ENCODE data around the gene UBE2E2. TPM values are rescaled to one million over a fixed set of nuclear protein-coding genes. Genes with fewer than 3 reads are reported as not detected.

UBE2E2 gene
- total RNA-seq, 2 donors from 2014 or later, result 23.2 to 34.5 TPM

DNA sequence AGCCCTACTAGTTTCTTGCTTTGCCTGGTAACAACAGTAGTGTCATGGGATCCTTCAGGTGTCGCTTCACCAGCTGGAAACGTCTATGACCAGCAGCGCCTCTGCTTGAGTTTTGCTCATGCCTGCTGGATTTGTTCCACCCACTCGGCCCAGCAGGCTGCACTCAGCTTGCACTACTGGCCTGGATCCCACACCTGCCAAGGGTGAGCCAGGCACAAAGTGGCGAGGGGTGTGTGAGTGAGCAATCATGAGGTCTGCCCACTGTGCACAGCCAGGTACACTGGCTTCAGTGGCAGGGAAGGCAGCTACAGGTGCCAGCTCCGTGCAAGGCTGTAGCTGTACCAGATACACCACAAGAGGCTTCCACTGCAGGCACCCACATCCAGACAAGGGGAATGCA lies 282.8 kb downstream of the UBE2E2 start:
- Histone ChIP-seq H3K4me1 (ENCODE audit: control insufficient read depth, insufficient read depth, low read length) (peaks cover 6% of the 10 kb centered on the region), H3K9me3 (ENCODE audit: control insufficient read depth, low read length) (peaks cover 16% of the 10 kb centered on the region), H3K36me3 (ENCODE audit: control insufficient read depth, insufficient read depth, low read length) (no peaks in the 10 kb centered on the region), H3K4me3 (ENCODE audit: low read length) (no peak overlapping the region), H3K27me3 (ENCODE audit: control insufficient read depth, insufficient read depth, low read length, poor library complexity, severe bottlenecking) (no peaks in the 10 kb centered on the region), H3K9ac (ENCODE audit: extremely low read depth, low read length, poor library complexity, severe bottlenecking) (no peak overlapping the region), H3K27ac (ENCODE audit: low read depth, low read length) (no peak overlapping the region)
- TF ChIP-seq, protein P1, sequence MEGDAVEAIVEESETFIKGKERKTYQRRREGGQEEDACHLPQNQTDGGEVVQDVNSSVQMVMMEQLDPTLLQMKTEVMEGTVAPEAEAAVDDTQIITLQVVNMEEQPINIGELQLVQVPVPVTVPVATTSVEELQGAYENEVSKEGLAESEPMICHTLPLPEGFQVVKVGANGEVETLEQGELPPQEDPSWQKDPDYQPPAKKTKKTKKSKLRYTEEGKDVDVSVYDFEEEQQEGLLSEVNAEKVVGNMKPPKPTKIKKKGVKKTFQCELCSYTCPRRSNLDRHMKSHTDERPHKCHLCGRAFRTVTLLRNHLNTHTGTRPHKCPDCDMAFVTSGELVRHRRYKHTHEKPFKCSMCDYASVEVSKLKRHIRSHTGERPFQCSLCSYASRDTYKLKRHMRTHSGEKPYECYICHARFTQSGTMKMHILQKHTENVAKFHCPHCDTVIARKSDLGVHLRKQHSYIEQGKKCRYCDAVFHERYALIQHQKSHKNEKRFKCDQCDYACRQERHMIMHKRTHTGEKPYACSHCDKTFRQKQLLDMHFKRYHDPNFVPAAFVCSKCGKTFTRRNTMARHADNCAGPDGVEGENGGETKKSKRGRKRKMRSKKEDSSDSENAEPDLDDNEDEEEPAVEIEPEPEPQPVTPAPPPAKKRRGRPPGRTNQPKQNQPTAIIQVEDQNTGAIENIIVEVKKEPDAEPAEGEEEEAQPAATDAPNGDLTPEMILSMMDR (conservative IDR thresholded peaks at IDR 0.05), result no peak
- DNase-seq, result no peak
- Mint-ChIP-seq H3K9me3 (peaks cover 12% of the 10 kb centered on the region), H3K36me3 (ENCODE audit: low read depth) (peaks cover 4% of the 10 kb centered on the region), H3K27me3 (ENCODE audit: insufficient read depth) (no peaks in the 10 kb centered on the region), H3K27ac (no peak overlapping the region), H3K4me3 (no peak overlapping the region), H3K4me1 (peaks cover 25% of the 10 kb centered on the region)
- WGBS, 2 experiments (ENCODE audit: insufficient coverage in 1 of 2, insufficient read length in 1 of 2), result 90 to 100% methylated on average over 3 to 6 of the region's 6 CpGs

DNA sequence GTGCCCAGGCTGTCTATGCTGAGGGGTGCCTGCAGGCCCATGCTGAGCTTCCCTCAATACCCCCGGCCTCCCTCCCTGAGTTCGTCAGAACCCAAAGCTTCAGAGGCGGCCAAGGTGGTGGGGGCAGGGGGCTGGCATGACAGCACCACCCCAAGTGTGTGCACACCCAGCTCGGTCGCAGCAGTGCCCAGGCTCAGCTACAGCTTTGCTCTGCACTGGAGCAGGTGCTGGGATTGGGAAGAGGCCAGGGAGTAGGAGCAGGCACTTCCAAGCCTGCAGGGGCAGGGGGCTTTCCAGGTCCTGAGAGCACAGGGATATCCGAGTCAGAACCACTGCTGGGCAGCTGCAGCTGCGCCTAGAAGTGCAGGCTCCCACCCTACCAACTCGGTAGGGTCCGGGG lies 283.9 kb downstream of the UBE2E2 start:
- no peak for DNase-seq
- no peak overlapping the region for H3K27ac Mint-ChIP-seq
- TF ChIP-seq, protein P1 (conservative IDR thresholded peaks at IDR 0.05), result no peak
- H3K27me3 ChIP-seq (ENCODE audit: control insufficient read depth, insufficient read depth, low read length, poor library complexity, severe bottlenecking), result no peaks in the 10 kb centered on the region
- H3K9me3 ChIP-seq (ENCODE audit: control insufficient read depth, low read length), result peaks cover 16% of the 10 kb centered on the region
- H3K36me3 Mint-ChIP-seq (ENCODE audit: low read depth), result peaks cover 4% of the 10 kb centered on the region
- peaks cover 16% of the 10 kb centered on the region for H3K4me1 Mint-ChIP-seq
- H3K4me3 Mint-ChIP-seq, result no peak overlapping the region
- peaks cover 6% of the 10 kb centered on the region for H3K4me1 ChIP-seq (ENCODE audit: control insufficient read depth, insufficient read depth, low read length)
- no peak overlapping the region for H3K9ac ChIP-seq (ENCODE audit: extremely low read depth, low read length, poor library complexity, severe bottlenecking)
- 88 to 93% methylated on average over 5 to 9 of the region's 9 CpGs for WGBS, 2 experiments (ENCODE audit: insufficient coverage in 1 of 2, insufficient read length in 1 of 2)
- no peaks in the 10 kb centered on the region for H3K27me3 Mint-ChIP-seq (ENCODE audit: insufficient read depth)
- H3K27ac ChIP-seq (ENCODE audit: low read depth, low read length), result no peak overlapping the region
- H3K4me3 ChIP-seq (ENCODE audit: low read length), result no peak overlapping the region
- no peaks in the 10 kb centered on the region for H3K36me3 ChIP-seq (ENCODE audit: control insufficient read depth, insufficient read depth, low read length)
- peaks cover 12% of the 10 kb centered on the region for H3K9me3 Mint-ChIP-seq

DNA sequence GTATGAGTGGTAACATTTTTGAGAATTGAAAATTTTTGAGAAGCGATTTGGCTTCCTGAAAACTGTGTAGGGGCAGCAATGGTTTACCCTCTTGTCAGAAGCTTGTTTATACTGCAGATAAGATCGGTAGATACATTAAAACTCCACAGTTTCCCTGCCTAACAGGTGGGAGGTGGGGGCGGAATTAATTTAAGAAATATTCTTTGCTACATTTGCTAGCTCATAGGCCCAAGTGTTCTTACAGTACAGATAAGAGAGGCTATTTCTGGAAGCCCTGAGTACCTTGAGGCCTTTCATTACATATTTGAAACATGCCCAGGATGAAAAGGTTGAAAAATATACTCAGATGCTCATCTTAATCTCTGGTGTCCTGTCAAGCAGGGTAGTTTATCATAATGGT lies 285.5 kb downstream of the UBE2E2 start:
- Histone ChIP-seq H3K27ac (ENCODE audit: low read depth, low read length) (no peak overlapping the region), H3K9ac (ENCODE audit: extremely low read depth, low read length, poor library complexity, severe bottlenecking) (no peak overlapping the region), H3K4me3 (ENCODE audit: low read length) (no peak overlapping the region), H3K36me3 (ENCODE audit: control insufficient read depth, insufficient read depth, low read length) (no peaks in the 10 kb centered on the region), H3K27me3 (ENCODE audit: control insufficient read depth, insufficient read depth, low read length, poor library complexity, severe bottlenecking) (no peaks in the 10 kb centered on the region), H3K9me3 (ENCODE audit: control insufficient read depth, low read length) (peaks cover 16% of the 10 kb centered on the region), H3K4me1 (ENCODE audit: control insufficient read depth, insufficient read depth, low read length) (peaks cover 6% of the 10 kb centered on the region)
- Mint-ChIP-seq H3K9me3 (peaks cover 12% of the 10 kb centered on the region), H3K36me3 (ENCODE audit: low read depth) (peaks cover 4% of the 10 kb centered on the region), H3K4me1 (peaks cover 18% of the 10 kb centered on the region), H3K27me3 (ENCODE audit: insufficient read depth) (no peaks in the 10 kb centered on the region), H3K4me3 (no peak overlapping the region), H3K27ac (no peak overlapping the region)
- no peak for DNase-seq
- TF ChIP-seq, protein P1 (conservative IDR thresholded peaks at IDR 0.05), result no peak
- 90 to 100% methylated on average over 1 to 3 of the region's 3 CpGs for WGBS, 2 experiments (ENCODE audit: insufficient coverage in 1 of 2, insufficient read length in 1 of 2)
